ENCODE results near the gene STK11.

DNA sequence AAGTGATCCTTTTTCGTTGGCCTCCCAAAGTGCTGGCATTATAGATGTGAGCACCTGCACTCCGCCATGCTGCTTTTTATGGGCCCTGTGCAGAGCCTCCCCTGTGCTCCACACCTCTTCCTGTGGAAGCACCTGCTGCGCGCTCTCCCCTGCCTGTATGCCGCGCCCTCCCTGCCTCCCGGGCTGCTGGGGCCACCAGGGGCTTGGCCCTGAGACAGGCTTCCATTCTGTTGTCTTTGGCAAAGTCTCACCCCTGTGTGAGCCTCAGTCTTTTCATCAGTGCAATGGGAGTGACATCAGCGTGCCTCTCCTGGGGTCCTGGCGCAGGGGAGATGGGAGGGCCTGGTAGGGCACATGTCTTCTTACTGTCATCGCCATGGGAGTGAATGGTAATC, 71.0 kb downstream of the STK11 start:
- TF ChIP-seq, protein P1, sequence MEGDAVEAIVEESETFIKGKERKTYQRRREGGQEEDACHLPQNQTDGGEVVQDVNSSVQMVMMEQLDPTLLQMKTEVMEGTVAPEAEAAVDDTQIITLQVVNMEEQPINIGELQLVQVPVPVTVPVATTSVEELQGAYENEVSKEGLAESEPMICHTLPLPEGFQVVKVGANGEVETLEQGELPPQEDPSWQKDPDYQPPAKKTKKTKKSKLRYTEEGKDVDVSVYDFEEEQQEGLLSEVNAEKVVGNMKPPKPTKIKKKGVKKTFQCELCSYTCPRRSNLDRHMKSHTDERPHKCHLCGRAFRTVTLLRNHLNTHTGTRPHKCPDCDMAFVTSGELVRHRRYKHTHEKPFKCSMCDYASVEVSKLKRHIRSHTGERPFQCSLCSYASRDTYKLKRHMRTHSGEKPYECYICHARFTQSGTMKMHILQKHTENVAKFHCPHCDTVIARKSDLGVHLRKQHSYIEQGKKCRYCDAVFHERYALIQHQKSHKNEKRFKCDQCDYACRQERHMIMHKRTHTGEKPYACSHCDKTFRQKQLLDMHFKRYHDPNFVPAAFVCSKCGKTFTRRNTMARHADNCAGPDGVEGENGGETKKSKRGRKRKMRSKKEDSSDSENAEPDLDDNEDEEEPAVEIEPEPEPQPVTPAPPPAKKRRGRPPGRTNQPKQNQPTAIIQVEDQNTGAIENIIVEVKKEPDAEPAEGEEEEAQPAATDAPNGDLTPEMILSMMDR (IDR thresholded peaks at IDR 0.05) = no peak
- TF ChIP-seq POLR2A (IDR thresholded peaks at IDR 0.05) = no peak
